ENCODE measurements around the gene FAM89A.
A peak's percentile ranks its signal among the peaks of the same experiment; 100 is the strongest.

Gene FAM89A

GRCh38 chr1:230978491-230979388 lies 61.3 kb downstream of the FAM89A start, which contains the start of the genes ARV1 and TTC13:
Gene ARV1, plus strand, starts transcription at chr1:230979094. Its CDS starts 12 bp downstream, at chr1:230979106.
Gene TTC13, minus strand, starts transcription at chr1:230978861. Its CDS starts 31 bp downstream, at chr1:230978830.
- in situ Hi-C loops (cut with HindIII; ENCODE audit: low sequenced_read_pairs), result no loop called here
- peak; percentile 99 for DNase-seq (ENCODE audit: low read depth, low spot score)
- peak within 1 kb of the TSS; percentile 70 for H3K4me3 ChIP-seq (ENCODE audit: low read depth, low read length)
- peak; percentile 14 for TF ChIP-seq CTCF (IDR thresholded peaks at IDR 0.05; ENCODE audit: low read depth, low read length)

DNA sequence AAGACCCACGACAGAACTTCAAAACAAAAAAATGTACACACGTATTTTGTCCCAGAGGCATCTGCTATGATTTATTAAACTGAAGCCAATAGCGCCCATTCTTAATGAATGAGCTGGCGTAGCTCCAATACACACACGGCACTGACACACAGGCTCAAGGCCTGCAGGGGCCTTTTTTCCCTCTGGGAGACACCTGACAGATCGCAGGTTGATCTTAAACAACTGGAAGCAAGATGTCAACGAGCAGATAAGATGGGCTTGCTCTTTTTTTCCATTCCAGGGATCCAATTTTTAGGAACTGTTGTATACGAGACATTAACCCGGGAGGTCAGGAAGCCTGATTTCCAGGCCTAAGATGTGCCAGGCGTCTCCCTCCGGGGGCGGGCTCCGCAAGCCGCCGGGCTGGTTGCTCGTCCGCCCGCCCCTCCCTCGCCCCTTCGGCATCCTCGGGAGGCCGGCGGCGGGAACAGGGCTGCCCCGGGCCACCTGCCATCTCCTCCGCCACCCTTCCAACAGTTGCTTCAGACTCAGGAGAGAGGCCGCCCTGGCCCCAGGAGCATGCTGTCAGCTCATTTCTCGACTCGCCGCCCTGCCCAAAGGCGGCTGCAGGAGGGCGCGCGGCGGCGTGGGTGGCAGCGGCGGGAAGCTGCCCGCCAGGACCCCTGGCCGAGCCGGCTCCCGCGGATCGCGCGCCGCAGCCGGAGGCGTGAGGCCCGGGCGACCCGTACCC lies 62.1 kb downstream of the FAM89A start:
- TF ChIP-seq CTCF (IDR thresholded peaks at IDR 0.05; ENCODE audit: low read depth, low read length), result no peak
- peak; percentile 11 for DNase-seq (ENCODE audit: low read depth, low spot score)
- in situ Hi-C loops (cut with HindIII; ENCODE audit: low sequenced_read_pairs), result no loop called here
- H3K4me3 ChIP-seq (ENCODE audit: low read depth, low read length), result peak overlapping the region; percentile 70

DNA sequence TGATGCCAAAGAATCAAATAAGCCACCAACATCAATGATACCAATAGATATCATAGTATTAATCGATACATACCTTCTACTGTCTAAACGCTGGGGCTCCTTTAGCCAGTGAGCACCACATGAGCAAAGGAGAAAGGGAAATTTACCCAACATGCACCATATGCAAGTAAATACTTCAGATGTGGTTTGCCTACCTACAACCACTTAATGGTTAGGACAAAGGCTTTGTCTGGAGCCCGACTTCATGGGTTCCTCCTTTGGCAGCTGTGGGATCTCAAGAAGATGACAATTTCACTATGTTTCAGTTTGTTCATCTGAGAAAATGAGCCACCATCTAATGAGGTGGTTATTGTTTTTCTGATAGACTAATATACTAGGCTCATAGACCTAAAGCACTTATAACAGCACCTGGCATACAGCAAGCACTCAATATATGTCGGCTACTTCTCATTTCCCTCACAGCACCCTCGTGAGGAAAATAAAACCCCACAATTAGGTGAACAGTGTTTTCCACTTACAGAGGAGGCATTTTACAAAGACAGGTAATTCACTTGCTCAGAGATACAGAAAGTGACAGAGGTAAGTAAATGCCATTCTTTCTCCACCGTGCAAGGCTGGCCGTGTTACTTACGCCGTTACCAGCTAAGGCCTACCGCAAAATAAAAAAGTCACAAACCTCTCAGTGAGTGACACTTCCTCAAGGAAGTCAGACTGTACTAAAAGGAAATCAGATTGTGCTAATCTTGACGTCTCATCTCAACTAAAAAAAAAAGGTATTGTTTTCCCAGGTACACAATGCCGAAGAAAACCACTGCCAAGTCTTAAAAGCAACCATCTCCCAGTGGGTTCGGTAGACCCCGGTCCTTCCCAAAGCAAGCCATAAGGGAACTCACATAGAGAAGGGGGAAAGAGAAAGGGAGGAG lies 63.0 kb downstream of the FAM89A start:
- no peak for TF ChIP-seq CTCF (IDR thresholded peaks at IDR 0.05; ENCODE audit: low read depth, low read length)
- no peak overlapping the region for H3K4me3 ChIP-seq (ENCODE audit: low read depth, low read length)
- no peak for DNase-seq (ENCODE audit: low read depth, low spot score)
- in situ Hi-C loops (cut with HindIII; ENCODE audit: low sequenced_read_pairs), result no loop called here

DNA sequence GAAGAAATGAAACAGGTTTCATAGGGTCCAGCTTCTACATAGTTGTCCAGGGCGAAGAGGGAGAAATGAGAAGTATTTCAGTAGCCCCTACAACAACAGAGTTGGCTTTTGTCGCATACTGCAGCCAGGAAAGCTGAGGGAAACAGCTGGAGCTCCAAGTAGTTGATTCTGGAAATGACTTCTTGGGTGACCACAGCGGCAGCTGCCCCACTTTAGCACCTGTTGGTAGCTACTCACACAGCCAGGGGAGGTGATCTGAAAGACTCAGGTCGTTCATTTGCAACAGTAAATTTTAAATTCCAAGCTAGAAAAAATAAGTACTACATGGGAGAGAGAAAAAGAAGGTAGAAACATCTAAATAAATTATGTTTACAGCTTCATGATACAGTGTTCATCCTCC lies 63.7 kb downstream of the FAM89A start:
- no peak overlapping the region for H3K4me3 ChIP-seq (ENCODE audit: low read depth, low read length)
- TF ChIP-seq CTCF (IDR thresholded peaks at IDR 0.05; ENCODE audit: low read depth, low read length), result no peak
- in situ Hi-C loops (cut with HindIII; ENCODE audit: low sequenced_read_pairs), result no loop called here
- DNase-seq (ENCODE audit: low read depth, low spot score), result no peak

- in situ Hi-C loops (cut with HindIII; ENCODE audit: low sequenced_read_pairs), result no loop called here
- H3K4me3 ChIP-seq (ENCODE audit: low read depth, low read length), result no peak overlapping the region
- TF ChIP-seq CTCF (IDR thresholded peaks at IDR 0.05; ENCODE audit: low read depth, low read length), result no peak
- no peak for DNase-seq (ENCODE audit: low read depth, low spot score)
These were observed 64.4 kb downstream of the FAM89A start for GRCh38 chr1:230975636-230976035.

- no peak for TF ChIP-seq CTCF (IDR thresholded peaks at IDR 0.05; ENCODE audit: low read depth, low read length)
- in situ Hi-C loops (cut with HindIII; ENCODE audit: low sequenced_read_pairs), result no loop called here
- DNase-seq (ENCODE audit: low read depth, low spot score), result peak; percentile 6
- H3K4me3 ChIP-seq (ENCODE audit: low read depth, low read length), result no peak overlapping the region
These were observed 67.2 kb downstream of the FAM89A start for GRCh38 chr1:230972855-230973271.

All from astrocyte of the spinal cord (primary cell).